Ovary (tissue), 3 donors: ENCODE data around the gene USP14.
"Not testable (repeated sequence)": the region's sequence is repeated elsewhere in the genome, so short reads cannot be mapped to it uniquely, and the experiment has no call there.

Experiments used
- EP300 ChIP-seq: sonication (generic); formaldehyde crosslinking; IDR thresholded peaks from one replicate; pipeline ENCODE4 v1.6.1; 2017; ENCODE audit warnings: antibody characterized with exemption
- TF ChIP-seq, protein P1 (sequence below), 3 donors: fragments of 450-650 bp in 2 of 3; fragments of 200-600 bp in 1 of 3; IDR thresholded peaks; one replicate each; pipeline versions ENCODE4 v1.5.1 to v1.8.0; 2016 to 2022; ENCODE audit warnings: antibody characterized with exemption in 3 of 3, mild to moderate bottlenecking in 1 of 3
- donor health status: DM: no; HTN: no; CAD: no.

DNA sequence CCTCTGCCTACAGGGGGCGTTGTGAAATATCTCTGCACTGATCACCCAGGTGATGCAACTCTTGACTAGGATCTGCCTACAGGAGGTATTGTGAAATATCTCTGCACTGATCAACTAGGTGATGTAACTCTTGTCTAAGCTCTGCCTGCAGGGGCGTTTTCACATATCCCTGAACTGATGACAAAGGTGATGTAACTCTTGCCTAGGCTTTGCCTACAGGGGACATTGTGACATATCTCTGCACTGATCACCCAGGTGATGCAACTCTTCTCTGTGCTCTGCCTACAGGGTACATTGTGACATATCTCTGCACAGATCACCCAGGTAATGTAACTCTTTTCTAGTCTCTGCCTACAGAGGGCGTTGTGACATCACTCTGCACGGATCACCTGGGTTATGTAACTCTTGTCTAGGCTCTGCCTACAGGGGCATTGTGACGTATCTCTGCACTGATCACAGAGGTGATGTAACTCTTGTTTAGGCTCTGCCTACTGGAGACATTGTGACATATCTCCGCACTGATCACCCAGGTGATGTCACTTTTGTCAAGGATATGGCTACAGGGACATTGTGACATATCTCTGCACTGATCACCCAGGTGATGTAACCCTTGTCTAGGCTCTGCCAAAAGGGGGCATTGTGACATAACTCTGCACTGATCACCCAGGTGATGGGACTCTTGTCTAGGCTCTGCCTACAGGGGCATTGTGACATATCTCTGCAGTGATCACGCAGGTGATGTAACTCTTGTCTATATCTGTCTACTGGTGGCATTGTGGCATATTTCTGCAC lies 49.0 kb upstream of the USP14 start:
- TF ChIP-seq, protein P1, sequence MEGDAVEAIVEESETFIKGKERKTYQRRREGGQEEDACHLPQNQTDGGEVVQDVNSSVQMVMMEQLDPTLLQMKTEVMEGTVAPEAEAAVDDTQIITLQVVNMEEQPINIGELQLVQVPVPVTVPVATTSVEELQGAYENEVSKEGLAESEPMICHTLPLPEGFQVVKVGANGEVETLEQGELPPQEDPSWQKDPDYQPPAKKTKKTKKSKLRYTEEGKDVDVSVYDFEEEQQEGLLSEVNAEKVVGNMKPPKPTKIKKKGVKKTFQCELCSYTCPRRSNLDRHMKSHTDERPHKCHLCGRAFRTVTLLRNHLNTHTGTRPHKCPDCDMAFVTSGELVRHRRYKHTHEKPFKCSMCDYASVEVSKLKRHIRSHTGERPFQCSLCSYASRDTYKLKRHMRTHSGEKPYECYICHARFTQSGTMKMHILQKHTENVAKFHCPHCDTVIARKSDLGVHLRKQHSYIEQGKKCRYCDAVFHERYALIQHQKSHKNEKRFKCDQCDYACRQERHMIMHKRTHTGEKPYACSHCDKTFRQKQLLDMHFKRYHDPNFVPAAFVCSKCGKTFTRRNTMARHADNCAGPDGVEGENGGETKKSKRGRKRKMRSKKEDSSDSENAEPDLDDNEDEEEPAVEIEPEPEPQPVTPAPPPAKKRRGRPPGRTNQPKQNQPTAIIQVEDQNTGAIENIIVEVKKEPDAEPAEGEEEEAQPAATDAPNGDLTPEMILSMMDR (IDR thresholded peaks at IDR 0.05), result not testable (repeated sequence)
- TF ChIP-seq EP300, result not testable (repeated sequence)
